Sciatic nerve (tissue), 2 donors: ENCODE data around the gene ATP6V1G1. TPM values are rescaled to one million over a fixed set of nuclear protein-coding genes. Genes with fewer than 3 reads are reported as not detected.

Experiments used
- ATAC-seq: fragments of 200-7000 bp; cut with Tn5 transposase; one replicate; pipeline ENCODE4 v1.9.1; 2020; ENCODE audit warnings: mild to moderate bottlenecking, moderate library complexity
- DNase-seq: peaks from one replicate; pipeline ENCODE4 v3.0.0-alpha.2; 2020; ENCODE audit warnings: low spot score
- intact Hi-C: fragments of 100-400 bp; cut with DNase I; formaldehyde crosslinking; loops from one replicate; pipeline ENCODE4 v1.14.2; 2022
- total RNA-seq: library from RNA; stranded (reverse); fragmentation: NEBNext Ultra II Directional; extraction: Animal tissue kit (Norgen Biotek cat#: 25700); gene quantifications from one replicate; pipeline ENCODE4 v1.2.1, GENCODE V29; 2021
- donor health status: DM: no; HTN: no; CAD: no.
- donor health status: DM: no; HTN: no; CAD: no.

Gene ATP6V1G1
- total RNA-seq, 1 donor from 2014 or later = 61.7 TPM

DNA sequence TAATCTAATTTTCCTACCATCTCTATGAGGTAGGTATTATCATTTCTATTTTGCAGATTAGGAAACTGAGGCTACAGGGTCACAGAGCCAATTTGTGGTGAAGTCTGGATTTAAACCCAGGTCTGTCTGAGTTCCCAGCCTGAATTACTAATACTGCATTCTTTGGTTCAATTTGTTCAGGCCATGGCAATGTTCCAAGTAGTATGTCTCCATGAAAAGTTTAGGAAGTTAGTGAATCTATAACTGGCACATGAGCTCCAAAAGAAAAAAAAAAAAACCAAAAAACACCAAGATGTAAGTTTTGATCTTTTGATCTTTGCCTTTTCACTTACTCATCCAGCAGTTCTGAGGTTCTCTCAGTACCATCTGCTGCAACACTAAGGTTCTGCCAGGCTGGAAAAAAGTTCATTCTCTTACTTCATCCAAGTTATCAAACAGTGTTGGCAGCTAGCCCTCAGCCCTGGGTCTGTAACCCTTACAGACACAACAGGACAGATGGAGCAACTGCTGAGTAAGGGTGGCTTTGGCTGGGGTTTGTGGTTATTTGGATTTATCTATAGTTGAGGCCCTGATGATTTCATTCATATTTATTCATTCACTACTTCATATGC is 19.1 kb downstream of the ATP6V1G1 start:
- ATAC-seq = peak; percentile 43
- no peak for DNase-seq
- intact Hi-C loops = no loop called here

DNA sequence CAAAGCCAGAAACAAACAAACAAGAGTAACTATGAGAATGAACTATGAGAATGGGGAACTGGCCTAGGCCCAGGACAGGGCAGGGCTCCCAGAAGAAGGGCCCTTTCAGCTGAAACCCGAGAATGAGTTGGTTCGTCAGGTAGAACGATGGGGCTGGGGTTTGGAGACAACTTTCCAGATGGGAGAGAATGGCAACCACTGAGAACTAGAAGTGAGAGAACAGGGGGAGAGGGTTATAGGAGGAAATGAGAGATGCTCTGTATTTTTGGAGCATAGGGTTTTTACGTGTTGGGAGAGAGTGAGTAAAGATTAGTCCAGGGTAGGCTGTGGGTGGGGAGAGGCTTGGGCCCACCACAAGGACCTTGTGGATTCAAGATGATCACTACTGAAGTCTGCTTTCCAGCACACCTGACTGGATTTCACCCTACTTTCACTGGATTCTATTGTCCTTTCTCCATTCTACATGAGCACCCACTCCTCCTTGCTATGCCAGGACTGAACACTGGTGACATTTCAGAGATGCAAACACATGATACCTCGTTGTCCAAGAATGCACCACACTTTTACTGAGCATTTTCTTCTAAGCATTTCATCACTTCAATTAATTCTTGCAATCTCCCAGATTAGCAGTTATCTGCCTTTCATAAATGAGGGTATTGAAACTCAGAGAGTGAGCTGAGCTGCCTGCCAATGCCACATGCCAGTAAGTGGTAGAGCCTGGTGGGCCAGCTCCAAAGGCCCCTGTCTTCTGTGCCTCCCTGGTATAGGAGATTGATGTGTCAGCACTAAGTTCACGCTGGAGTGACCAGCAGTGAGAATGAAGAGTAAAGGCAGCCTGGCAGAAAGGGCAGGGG is 20.3 kb downstream of the ATP6V1G1 start:
- intact Hi-C loops = no loop called here
- DNase-seq = no peak
- ATAC-seq = no peak

DNA sequence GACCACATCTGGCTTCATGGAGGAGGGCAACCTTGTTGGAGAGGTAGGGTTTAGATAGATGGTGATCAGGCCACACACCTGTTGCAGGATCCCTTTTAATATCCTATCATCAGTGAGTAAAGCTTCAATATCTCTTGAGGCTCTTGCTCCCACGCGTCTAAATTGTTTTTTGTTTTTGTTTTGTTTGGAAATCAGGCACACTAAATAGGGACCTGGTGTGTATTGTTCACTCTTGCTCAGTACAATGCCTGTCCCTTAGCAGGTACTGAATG is 20.9 kb downstream of the ATP6V1G1 start:
- intact Hi-C loops = no loop called here
- ATAC-seq (no peak), DNase-seq (no peak)

DNA sequence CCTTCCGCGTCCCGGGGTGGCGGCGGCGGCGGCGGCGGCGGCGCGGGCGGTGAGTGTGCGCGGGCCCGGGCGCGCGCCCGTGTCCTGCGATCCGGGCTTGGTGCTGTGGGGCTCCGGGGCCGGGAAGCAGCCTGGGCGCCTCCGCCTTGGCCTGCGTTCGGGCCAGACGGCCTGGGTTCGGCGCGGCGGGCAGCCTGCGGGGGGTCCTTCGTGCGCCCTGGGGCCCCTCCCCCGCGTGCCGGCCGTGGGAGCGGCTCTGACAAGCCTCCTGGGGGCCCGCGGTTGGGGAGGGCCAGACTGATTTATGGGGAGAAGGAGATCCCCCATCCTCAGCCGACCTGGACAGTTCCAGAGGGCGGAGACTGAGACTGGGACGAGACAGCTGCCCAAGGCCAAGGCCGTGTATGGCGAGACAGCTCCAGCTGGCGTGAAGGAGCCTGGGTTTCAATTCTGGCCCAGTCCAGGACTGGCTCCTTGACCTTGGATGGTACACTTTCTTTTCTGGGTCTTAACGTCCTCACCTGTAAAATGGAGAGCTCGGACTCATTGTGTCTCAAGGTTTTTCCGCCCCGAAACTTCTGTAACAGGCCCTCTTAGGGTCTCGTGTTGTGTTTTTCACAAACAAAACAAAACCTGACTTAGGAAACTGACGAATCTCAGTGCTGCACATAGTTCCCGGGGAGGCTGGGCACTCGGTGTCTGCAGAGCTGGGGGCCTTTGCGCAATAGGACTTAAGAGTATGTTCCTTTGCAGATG is 24.1 kb downstream of the ATP6V1G1 start:
- DNase-seq = peak; percentile 74

DNA sequence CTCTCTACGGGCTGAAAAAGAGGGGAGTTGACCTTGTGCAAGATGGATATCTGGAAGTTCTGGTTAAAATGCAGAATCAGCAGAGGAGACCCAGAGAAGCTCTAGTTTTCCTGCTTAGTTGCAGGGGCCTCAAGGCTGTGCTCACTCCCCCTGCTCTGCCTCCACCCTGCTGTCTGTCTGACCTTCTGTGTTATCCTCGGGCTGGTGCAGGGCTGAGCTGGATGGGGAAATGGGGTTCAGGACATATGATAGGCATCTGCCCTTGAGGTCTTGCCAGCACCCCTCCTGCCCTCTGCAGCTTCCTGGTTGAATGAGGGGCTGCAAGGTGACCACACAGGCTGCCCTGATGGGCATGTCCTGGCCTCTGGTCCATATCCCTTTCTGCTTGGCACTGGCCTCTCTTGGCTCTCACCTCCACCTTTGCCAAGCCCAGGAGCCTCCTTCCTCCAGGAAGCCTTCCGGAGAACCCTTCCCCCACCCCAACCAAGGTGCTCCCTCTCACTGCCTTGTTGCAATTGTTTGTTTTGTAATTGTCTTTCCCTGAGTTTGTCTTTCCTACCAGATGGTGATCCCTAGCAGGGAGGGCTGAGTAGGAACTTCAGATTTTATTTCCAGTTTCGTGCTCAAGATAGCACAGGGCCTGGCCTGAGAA is 24.8 kb downstream of the ATP6V1G1 start:
- intact Hi-C loops = no loop called here
- DNase-seq = no peak
- no peak for ATAC-seq

More for the DNA sequence above, 24.1 kb downstream of the ATP6V1G1 start:
- intact Hi-C loops = no loop called here
- ATAC-seq = peak; percentile 83

DNA sequence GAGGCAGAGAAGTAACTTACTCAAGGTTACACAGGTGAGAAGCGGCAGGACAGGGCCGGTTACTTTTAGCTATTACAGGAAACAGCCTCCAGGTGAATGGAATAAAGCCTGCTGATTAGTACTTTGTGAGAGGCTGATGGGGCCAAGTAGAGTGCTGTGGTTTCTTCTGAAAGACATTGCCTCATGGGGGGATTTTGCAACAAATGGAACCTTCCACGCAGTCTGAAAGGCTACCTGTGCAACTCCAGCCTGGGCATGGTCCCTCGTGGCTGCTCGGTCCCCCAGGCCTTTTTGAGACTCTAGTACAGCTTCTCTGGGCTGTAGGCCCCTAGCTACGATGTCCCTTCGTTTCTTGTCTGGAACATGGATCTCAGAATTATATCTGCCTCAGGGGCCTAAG is 25.5 kb downstream of the ATP6V1G1 start:
- DNase-seq (no peak), ATAC-seq (no peak)
- intact Hi-C loops = no loop called here

DNA sequence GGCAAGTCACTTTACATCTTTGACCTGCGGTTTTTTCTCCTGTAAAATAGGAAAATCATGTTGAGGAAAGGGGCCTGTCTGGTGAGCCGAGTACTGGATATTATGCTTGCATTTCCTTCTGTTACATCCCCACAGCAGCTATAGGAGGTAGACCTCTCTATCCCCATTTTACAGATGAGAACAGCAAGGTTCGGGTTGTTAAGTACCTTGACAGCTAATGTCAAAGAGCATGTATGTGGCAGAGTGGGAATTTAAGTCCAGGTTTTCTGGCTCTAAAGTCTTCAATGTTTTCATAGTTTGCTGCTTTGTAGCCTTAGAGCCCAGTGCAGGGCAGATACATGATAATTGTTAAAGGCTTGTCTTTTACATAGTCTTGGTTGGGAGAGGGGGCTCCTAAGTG is 26.4 kb downstream of the ATP6V1G1 start:
- intact Hi-C loops = no loop called here
- DNase-seq (no peak), ATAC-seq (no peak)

DNA sequence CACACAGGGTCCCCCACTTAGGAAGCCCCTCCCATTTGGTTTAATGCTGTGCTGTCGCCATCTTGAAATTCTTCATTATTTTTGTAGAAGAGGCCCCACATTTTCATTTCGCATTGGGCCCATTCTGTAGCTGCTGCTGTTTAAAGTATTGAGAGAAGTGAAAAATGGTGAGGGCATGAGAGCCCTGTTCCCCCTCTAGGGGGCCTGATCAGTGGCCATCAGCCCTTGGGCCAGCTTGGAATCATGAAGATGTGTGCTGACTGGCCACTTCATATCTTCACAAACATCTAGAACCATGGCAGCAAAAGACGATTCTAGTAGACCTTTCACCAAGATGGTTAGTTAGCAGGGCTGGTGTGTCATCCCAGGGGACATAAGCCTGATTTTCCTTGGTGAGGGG is 26.8 kb downstream of the ATP6V1G1 start:
- intact Hi-C loops = no loop called here
- no peak for DNase-seq
- ATAC-seq = no peak

DNA sequence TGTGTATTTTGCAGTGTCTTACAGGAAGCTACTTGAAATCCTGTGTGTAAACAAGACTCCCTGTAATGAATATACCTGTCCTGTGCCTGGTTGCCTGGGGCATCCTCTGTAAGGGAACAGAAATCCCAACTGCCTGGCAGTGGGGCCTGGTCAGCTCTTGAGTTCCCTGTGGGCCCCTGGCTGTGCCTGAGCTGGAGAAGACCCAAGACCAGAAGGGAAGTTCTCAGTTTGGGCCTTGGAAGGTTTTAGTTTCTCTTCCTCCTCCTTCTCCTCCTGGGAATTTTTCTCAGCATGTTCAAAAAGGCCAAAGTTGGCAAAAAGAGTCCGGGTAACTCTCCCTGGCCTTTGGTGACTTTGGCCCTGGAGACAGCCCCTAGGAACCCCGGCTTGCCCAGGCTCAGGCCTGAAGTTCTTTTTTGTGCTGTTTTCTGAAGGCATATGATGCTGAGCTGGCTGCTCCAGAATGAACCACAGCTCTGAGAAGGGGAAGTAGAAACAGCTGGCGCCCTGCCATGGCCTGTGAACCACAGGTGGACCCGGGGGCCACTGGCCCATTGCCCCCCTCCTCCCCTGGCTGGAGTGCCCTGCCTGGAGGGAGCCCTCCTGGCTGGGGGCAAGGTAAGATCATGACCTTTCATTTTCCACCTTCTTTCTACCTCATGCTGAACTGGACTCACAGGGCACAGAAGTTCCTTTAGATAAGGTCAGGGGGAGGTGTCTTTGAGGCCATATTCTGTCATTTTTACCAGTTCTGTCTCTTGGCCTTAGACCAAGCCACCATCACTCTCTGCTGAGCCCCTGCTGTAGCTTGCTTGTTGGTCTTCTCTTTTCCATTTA is 29.3 kb downstream of the ATP6V1G1 start:
- DNase-seq (peak; percentile 84), ATAC-seq (peak; percentile 66)
- intact Hi-C loops = no loop called here

DNA sequence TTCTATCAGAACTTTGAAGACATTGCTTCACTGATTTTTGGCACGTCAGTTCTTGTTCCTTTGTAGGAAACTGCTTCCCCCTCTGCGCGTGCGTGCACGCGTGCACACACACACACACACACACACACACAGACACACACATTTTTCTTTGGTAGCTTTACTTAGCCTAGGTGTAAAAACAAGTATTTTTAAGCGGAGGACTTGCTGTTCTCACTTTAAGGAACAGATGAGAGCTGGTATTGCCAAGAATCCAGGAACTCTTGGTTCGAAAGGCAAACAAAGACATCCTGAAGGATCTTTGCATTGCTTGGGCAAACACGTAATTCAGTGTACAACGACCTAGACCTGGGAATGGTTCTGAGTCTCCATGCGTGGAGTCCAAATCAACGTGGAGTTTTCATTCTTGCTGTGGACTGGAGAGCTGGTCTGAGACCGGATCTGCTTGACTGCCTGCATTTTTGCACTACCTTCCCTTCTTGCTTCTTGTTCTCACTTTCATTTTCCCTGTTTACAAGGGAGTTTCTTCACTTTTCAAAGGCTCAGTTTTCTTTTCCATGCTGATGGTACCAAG is 31.7 kb downstream of the ATP6V1G1 start:
- ATAC-seq = no peak
- no peak for DNase-seq
- intact Hi-C loops = no loop called here

DNA sequence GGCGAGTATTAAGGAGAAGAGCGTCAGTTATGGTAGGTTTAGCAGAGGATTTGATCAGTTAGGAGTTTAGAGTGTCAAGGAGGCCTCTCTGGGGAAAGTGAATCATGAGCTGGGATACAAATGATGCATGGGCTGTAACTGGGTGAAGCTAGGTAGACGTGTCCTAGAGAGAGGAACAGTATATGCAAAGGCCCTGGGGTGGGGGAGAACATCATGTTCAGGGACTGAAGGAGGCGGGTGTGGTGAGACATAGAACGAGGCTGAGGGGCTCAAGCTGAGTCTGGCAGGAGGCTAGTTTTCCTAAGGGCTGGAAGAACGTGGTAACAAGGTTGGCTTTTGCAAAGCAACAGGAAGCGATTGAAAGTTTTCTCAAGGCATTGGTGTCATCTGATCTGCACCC is 34.0 kb downstream of the ATP6V1G1 start:
- DNase-seq = no peak
- intact Hi-C loops = no loop called here
- no peak for ATAC-seq

DNA sequence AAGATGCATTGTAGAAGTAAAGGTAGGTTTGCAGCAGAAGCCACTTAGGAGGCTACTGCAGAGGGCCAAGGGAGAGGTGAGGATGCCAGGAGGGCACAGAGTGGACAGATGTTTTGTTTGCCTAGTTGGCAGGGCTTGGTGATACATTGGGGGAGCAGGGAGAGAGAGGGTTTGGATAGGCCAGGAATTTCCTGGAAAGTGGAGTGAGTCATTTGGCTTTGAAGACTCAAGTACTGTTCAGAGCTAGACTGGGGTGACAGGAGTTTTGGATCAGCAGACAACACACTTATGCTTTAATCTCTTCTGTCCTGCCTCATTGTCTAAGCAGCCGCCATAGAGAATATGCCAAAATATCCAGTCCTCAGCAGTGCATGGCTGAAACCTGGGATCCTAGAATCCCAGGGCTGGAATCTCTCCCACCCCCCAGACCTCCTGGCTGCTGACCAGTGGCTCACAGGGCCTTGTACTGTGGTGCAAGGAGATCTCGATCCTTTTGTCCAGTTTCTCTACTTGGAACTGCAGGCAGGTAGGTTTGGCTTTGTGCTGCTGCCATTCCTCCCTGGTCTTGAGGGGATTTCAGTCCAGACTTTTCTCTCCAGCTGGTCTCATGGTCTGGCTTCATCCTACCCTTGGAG is 34.5 kb downstream of the ATP6V1G1 start:
- ATAC-seq (peak; percentile 38), DNase-seq (no peak)
- intact Hi-C loops = no loop called here

DNA sequence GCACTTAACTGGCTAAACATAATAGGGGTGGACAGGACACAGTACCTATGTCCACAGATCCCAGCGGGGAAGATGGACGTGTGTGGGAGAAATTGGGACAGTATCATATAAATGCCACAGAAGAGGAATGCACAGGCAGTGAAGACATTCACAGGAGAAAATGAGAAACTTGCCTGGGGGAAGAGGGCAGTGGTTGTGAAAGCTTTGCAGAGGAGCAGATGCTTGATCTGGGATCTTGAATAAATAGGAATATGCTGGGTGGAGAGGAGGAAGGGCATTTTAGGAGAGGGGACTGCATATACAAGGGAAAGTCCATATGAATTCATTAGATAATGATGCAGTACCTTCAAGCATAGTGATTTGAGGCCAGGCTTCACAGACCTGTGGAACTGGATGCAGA is 37.1 kb downstream of the ATP6V1G1 start:
- intact Hi-C loops = no loop called here
- no peak for ATAC-seq
- no peak for DNase-seq

DNA sequence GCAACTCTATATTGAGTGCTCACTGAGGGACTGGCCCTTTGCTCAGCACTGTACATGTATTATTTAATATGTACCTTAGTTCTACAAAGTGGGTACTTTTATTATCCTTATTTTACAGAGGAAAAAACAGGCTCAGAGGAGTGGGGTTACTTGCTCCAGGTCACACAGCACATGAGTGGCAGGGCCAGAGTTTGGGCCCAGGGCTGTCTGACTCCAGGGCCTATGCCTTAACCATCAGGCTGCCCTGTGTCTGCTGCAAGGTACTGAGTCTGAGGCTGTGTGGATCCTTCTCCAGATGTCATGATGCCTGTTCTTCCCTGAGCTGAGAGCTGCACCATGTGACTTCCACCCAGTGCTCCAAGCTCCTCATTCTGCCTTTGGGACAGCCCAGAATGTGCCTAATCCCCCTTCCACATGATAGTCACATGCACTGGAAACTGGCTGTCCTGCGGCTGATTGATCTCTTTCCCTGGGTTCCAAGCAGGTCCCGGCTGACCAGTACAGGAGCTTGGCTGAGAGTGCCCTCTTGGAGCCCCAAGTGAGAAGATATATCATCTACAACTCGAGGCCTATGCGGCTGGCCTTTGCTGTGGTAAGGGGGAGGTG is 38.9 kb downstream of the ATP6V1G1 start:
- DNase-seq (no peak), ATAC-seq (no peak)
- intact Hi-C loops = no loop called here

DNA sequence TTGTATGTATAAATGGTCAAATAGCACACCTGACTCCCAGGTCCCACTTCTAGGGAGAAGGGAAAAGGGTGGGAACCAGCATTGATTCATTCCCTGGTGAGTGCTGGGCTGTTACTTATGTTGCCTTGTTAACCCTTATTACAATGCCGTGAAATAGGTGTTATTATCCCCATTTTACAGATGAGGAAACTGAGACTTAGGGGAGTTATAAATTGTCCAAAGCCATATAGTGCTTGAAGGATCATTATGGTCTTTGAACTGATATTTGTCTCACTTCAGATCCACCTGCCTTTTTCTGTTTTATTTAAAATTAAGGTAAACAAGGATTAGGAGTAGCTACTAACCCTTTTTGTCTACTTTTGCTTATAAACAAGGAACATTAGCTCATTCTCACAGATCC is 40.0 kb downstream of the ATP6V1G1 start:
- intact Hi-C loops = no loop called here
- ATAC-seq = no peak
- DNase-seq = no peak

DNA sequence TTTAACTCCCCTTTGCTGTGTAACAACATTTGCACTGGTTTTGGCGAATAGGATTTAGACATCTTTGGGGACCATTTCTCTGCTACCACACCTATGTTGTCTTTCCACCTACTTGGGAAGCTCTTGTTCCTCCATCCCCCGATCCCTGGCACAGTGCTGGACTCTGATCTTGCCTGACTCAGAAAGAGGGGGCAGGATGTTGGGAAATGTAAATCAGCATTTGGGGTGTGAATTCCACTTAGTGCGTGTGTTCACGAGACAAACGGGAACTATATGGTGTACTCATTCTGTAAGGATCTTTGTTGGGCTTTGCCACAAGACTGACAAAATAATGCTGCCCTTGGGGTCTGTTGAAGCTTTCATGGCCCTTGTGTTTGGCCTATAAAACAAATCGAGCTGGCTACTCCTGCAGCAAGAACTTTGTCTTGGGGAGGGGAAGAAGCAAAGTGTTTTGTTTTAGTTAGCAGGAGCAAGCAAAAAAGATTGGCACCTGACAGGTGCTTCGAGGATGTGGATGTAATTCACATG is 42.1 kb downstream of the ATP6V1G1 start:
- ATAC-seq (no peak), DNase-seq (no peak)
- intact Hi-C loops = no loop called here

DNA sequence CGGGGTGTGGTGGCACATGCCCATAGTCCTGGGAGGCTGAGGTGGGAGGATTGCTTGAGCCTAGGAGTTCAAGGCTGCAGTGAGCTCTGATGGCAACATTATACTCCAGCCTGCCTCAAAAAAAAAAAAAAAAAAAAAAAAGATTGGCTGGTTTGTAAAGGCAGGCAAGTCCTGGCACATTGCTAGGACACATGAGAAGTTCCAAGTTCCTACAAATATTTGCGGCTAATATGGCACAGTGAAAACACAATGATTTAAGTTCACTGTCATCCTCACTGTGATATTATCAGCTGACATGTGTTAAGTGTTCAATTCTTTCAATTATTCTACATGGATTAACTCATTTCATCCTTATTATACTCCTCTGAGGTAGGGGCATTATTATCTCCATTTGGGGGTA is 43.6 kb downstream of the ATP6V1G1 start:
- DNase-seq = no peak
- ATAC-seq = no peak

More for the DNA sequence above, 43.6 kb downstream of the ATP6V1G1 start:
- intact Hi-C loops = no loop called here
